ENCODE measurements around the gene IQCN. TPM values are rescaled to one million over a fixed set of nuclear protein-coding genes. Genes with fewer than 3 reads are reported as not detected.
A peak's percentile ranks its signal among the peaks of the same experiment; 100 is the strongest.

The IQCN gene
- total and polyA plus RNA-seq, 2 experiments from 2014 or later, result 0.35 TPM; not detected in 1

DNA sequence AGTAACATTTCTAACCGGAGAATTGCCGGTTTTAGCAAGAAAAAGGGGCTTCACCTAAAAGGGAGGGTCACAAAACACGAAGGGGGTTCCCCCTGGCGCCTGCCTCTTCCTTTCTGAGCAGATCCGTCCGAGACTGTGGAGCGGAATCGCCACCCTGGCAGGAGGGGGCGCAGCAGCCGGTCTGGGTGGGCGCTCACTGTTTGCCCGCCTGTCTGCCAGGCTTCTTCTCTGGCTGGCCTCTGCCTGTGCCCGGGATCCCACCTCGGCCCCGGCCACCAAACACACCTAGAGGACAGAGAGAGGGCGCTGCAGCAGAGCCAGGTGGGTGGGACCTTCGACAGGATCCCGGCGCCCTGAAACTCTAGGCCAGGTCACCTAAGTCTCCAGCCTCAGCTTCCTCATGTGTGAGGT, 33.0 kb upstream of the IQCN start:
- DNase-seq (ENCODE audit: low spot score), result peak; percentile 37
- H3K79me2 ChIP-seq (replicated peaks; ENCODE audit: insufficient read depth), result no peaks in the 10 kb centered on the region
- no peaks in the 10 kb centered on the region for H3K27me3 ChIP-seq (ENCODE audit: insufficient read depth)
- no peaks in the 10 kb centered on the region for H3K9me3 Mint-ChIP-seq
- peaks cover 30% of the 10 kb centered on the region for H3K4me1 ChIP-seq (ENCODE audit: insufficient read depth)
- H2AFZ ChIP-seq, result no peak overlapping the region
- TF ChIP-seq, protein P1, sequence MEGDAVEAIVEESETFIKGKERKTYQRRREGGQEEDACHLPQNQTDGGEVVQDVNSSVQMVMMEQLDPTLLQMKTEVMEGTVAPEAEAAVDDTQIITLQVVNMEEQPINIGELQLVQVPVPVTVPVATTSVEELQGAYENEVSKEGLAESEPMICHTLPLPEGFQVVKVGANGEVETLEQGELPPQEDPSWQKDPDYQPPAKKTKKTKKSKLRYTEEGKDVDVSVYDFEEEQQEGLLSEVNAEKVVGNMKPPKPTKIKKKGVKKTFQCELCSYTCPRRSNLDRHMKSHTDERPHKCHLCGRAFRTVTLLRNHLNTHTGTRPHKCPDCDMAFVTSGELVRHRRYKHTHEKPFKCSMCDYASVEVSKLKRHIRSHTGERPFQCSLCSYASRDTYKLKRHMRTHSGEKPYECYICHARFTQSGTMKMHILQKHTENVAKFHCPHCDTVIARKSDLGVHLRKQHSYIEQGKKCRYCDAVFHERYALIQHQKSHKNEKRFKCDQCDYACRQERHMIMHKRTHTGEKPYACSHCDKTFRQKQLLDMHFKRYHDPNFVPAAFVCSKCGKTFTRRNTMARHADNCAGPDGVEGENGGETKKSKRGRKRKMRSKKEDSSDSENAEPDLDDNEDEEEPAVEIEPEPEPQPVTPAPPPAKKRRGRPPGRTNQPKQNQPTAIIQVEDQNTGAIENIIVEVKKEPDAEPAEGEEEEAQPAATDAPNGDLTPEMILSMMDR (conservative IDR thresholded peaks at IDR 0.05; ENCODE audit: low read depth in 2 of 2), result peak; percentile 34 to 44
- TF ChIP-seq POLR2AphosphoS5 (IDR thresholded peaks at IDR 0.05; ENCODE audit: low read depth), result no peak
- H4K20me1 ChIP-seq (replicated peaks; ENCODE audit: insufficient read depth), result no peaks in the 10 kb centered on the region; the same call in 1 of the 2 replicates
- peak; percentile 6; the same call in 2 of the 3 replicates for ATAC-seq
- no peak overlapping the region for H3K4me2 ChIP-seq
- peaks cover 39% of the 10 kb centered on the region for H3F3A ChIP-seq (replicated peaks; ENCODE audit: low read depth)
- H3K4me1 Mint-ChIP-seq, result peaks cover 32% of the 10 kb centered on the region
- H3K4me3 Mint-ChIP-seq, result no peak overlapping the region; the same call in 2 of the 3 replicates
- peaks cover 30% of the 10 kb centered on the region for H3K36me3 Mint-ChIP-seq (ENCODE audit: low read depth)
- no peaks in the 10 kb centered on the region for H3K9me2 ChIP-seq (ENCODE audit: insufficient read depth)
- 0 out of 2 replicates have a peak overlapping the region, but pooled peaks have one; percentile 55 for H3K27ac ChIP-seq (ENCODE audit: low read depth)
- H3K27me3 Mint-ChIP-seq (ENCODE audit: insufficient read depth, low read depth, poor library complexity), result peaks cover 18% of the 10 kb centered on the region
- H3K36me3 ChIP-seq (ENCODE audit: insufficient read depth), result peaks cover 3% of the 10 kb centered on the region; the same call in 1 of the 2 replicates
- peak overlapping the region; percentile 30 for H3K27ac Mint-ChIP-seq
- no peak overlapping the region for H3K4me3 ChIP-seq

DNA sequence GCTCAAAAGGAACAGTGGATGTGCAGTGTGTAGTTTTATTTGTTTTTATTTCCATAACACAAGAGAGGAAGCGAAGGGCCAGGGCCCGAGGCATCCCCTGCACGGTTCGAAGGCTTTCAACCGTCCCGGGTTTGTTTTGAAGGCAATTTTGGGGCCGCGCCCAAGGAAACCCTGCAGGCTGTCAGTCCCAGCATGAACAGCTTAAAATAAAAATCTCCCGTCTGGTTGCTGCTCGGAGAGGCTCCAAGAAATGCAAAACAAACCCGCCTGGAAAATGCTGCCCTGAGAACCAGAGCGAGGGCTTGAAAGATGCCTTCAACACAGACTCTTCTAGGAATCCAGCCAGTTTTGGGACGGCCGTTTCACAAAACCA, 32.6 kb upstream of the IQCN start:
- H3K27me3 Mint-ChIP-seq (ENCODE audit: insufficient read depth, low read depth, poor library complexity), result peaks cover 18% of the 10 kb centered on the region
- Histone ChIP-seq H3K4me3 (no peak overlapping the region), H3K4me2 (no peak overlapping the region), H3K27ac (ENCODE audit: low read depth) (0 out of 2 replicates have a peak overlapping the region, but pooled peaks have one; percentile 55), H3K9me2 (ENCODE audit: insufficient read depth) (no peaks in the 10 kb centered on the region), H2AFZ (no peak overlapping the region), H3K79me2 (replicated peaks; ENCODE audit: insufficient read depth) (no peaks in the 10 kb centered on the region), H3K36me3 (ENCODE audit: insufficient read depth) (peaks cover 3% of the 10 kb centered on the region; the same call in 1 of the 2 replicates), H3F3A (replicated peaks; ENCODE audit: low read depth) (peaks cover 39% of the 10 kb centered on the region), H4K20me1 (replicated peaks; ENCODE audit: insufficient read depth) (no peaks in the 10 kb centered on the region; the same call in 1 of the 2 replicates), H3K4me1 (ENCODE audit: insufficient read depth) (peaks cover 30% of the 10 kb centered on the region), H3K27me3 (ENCODE audit: insufficient read depth) (no peaks in the 10 kb centered on the region)
- no peak for ATAC-seq
- H3K4me3 Mint-ChIP-seq, result no peak overlapping the region; the same call in 2 of the 3 replicates
- H3K9me3 Mint-ChIP-seq, result no peaks in the 10 kb centered on the region
- H3K4me1 Mint-ChIP-seq, result peaks cover 32% of the 10 kb centered on the region
- DNase-seq (ENCODE audit: low spot score), result no peak
- TF ChIP-seq, protein P2, sequence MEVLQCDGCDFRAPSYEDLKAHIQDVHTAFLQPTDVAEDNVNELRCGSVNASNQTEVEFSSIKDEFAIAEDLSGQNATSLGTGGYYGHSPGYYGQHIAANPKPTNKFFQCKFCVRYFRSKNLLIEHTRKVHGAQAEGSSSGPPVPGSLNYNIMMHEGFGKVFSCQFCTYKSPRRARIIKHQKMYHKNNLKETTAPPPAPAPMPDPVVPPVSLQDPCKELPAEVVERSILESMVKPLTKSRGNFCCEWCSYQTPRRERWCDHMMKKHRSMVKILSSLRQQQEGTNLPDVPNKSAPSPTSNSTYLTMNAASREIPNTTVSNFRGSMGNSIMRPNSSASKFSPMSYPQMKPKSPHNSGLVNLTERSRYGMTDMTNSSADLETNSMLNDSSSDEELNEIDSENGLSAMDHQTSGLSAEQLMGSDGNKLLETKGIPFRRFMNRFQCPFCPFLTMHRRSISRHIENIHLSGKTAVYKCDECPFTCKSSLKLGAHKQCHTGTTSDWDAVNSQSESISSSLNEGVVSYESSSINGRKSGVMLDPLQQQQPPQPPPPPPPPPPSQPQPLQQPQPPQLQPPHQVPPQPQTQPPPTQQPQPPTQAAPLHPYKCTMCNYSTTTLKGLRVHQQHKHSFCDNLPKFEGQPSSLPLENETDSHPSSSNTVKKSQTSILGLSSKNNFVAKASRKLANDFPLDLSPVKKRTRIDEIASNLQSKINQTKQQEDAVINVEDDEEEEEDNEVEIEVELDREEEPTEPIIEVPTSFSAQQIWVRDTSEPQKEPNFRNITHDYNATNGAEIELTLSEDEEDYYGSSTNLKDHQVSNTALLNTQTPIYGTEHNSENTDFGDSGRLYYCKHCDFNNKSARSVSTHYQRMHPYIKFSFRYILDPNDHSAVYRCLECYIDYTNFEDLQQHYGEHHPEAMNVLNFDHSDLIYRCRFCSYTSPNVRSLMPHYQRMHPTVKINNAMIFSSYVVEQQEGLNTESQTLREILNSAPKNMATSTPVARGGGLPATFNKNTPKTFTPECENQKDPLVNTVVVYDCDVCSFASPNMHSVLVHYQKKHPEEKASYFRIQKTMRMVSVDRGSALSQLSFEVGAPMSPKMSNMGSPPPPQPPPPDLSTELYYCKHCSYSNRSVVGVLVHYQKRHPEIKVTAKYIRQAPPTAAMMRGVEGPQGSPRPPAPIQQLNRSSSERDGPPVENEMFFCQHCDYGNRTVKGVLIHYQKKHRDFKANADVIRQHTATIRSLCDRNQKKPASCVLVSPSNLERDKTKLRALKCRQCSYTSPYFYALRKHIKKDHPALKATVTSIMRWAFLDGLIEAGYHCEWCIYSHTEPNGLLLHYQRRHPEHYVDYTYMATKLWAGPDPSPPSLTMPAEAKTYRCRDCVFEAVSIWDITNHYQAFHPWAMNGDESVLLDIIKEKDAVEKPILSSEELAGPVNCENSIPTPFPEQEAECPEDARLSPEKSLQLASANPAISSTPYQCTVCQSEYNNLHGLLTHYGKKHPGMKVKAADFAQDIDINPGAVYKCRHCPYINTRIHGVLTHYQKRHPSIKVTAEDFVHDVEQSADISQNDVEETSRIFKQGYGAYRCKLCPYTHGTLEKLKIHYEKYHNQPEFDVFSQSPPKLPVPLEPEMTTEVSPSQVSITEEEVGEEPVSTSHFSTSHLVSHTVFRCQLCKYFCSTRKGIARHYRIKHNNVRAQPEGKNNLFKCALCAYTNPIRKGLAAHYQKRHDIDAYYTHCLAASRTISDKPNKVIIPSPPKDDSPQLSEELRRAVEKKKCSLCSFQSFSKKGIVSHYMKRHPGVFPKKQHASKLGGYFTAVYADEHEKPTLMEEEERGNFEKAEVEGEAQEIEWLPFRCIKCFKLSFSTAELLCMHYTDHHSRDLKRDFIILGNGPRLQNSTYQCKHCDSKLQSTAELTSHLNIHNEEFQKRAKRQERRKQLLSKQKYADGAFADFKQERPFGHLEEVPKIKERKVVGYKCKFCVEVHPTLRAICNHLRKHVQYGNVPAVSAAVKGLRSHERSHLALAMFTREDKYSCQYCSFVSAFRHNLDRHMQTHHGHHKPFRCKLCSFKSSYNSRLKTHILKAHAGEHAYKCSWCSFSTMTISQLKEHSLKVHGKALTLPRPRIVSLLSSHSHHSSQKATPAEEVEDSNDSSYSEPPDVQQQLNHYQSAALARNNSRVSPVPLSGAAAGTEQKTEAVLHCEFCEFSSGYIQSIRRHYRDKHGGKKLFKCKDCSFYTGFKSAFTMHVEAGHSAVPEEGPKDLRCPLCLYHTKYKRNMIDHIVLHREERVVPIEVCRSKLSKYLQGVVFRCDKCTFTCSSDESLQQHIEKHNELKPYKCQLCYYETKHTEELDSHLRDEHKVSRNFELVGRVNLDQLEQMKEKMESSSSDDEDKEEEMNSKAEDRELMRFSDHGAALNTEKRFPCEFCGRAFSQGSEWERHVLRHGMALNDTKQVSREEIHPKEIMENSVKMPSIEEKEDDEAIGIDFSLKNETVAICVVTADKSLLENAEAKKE (CRISPR knock-in tag; IDR thresholded peaks at IDR 0.05), result no peak
- TF ChIP-seq EZH2 (IDR thresholded peaks at IDR 0.05; ENCODE audit: low read depth, unreplicated experiment) (no peak), ZNF331 (CRISPR knock-in tag; IDR thresholded peaks at IDR 0.05; ENCODE audit: low read depth) (no peak)
- peaks cover 30% of the 10 kb centered on the region for H3K36me3 Mint-ChIP-seq (ENCODE audit: low read depth)
- peak overlapping the region; percentile 80 for H3K27ac Mint-ChIP-seq
